HEK293 (cell line): ENCODE measurements around the gene SMAD7.

Source experiments
- KLF1 ChIP-seq: fragments of 450-650 bp; formaldehyde crosslinking; IDR thresholded peaks from 2 replicates; pipeline ENCODE4 v1.5.1; 2016; ENCODE audit warnings: missing biosample characterization, missing genetic modification characterization
- MYNN ChIP-seq: fragments of 450-650 bp; formaldehyde crosslinking; IDR thresholded peaks from 2 replicates; pipeline ENCODE4 v1.5.1; 2016; ENCODE audit warnings: missing biosample characterization, missing genetic modification characterization, borderline replicate concordance
- OVOL3 ChIP-seq: fragments of 450-650 bp; formaldehyde crosslinking; IDR thresholded peaks from 2 replicates; pipeline ENCODE4 v1.5.1; 2016; ENCODE audit warnings: missing biosample characterization, missing genetic modification characterization
- REPIN1 ChIP-seq: fragments of 450-650 bp; formaldehyde crosslinking; IDR thresholded peaks from 2 replicates; pipeline ENCODE4 v1.5.1; 2017; ENCODE audit warnings: missing biosample characterization, missing genetic modification characterization, low read depth
- SP2 ChIP-seq: fragments of 450-650 bp; formaldehyde crosslinking; IDR thresholded peaks from 2 replicates; pipeline ENCODE4 v1.5.1; 2016; ENCODE audit warnings: missing biosample characterization, missing genetic modification characterization
- ZBTB20 ChIP-seq: fragments of 450-650 bp; formaldehyde crosslinking; IDR thresholded peaks from 2 replicates; pipeline ENCODE4 v1.5.1; 2016; ENCODE audit warnings: missing biosample characterization, missing genetic modification characterization
- ZBTB21 ChIP-seq: fragments of 450-650 bp; formaldehyde crosslinking; IDR thresholded peaks from 2 replicates; pipeline ENCODE4 v1.5.1; 2017; ENCODE audit warnings: missing biosample characterization, missing genetic modification characterization
- ZFHX2 ChIP-seq: fragments of 450-650 bp; formaldehyde crosslinking; conservative IDR thresholded peaks from 2 replicates; pipeline ENCODE4 v1.5.1; 2016; ENCODE audit warnings: missing biosample characterization, missing genetic modification characterization
- ZFP37 ChIP-seq: fragments of 450-650 bp; formaldehyde crosslinking; IDR thresholded peaks from 2 replicates; pipeline ENCODE4 v1.5.1; 2016; ENCODE audit warnings: missing biosample characterization, missing genetic modification characterization
- ZNF132 ChIP-seq: fragments of 450-650 bp; formaldehyde crosslinking; IDR thresholded peaks from 2 replicates; pipeline ENCODE4 v1.5.1; 2017; ENCODE audit warnings: missing biosample characterization, missing genetic modification characterization, borderline replicate concordance
- ZNF138 ChIP-seq: fragments of 450-650 bp; formaldehyde crosslinking; IDR thresholded peaks from 2 replicates; pipeline ENCODE4 v1.5.1; 2016; ENCODE audit warnings: missing biosample characterization, missing genetic modification characterization, borderline replicate concordance
- ZNF211 ChIP-seq: fragments of 450-650 bp; formaldehyde crosslinking; IDR thresholded peaks from 2 replicates; pipeline ENCODE4 v1.5.1; 2016; ENCODE audit warnings: low read depth, missing biosample characterization, missing genetic modification characterization
- ZNF239 ChIP-seq: fragments of 450-650 bp; formaldehyde crosslinking; IDR thresholded peaks from 2 replicates; pipeline ENCODE4 v1.5.1; 2016; ENCODE audit warnings: missing biosample characterization, missing genetic modification characterization
- ZNF248 ChIP-seq: fragments of 450-650 bp; formaldehyde crosslinking; IDR thresholded peaks from 2 replicates; pipeline ENCODE4 v1.5.1; 2017; ENCODE audit warnings: missing biosample characterization, missing genetic modification characterization
- ZNF423 ChIP-seq: fragments of 450-650 bp; formaldehyde crosslinking; IDR thresholded peaks from 2 replicates; pipeline ENCODE4 v1.5.1; 2016; ENCODE audit warnings: missing biosample characterization, missing genetic modification characterization
- ZNF544 ChIP-seq: fragments of 450-650 bp; formaldehyde crosslinking; IDR thresholded peaks from 2 replicates; pipeline ENCODE4 v1.5.0; 2017; ENCODE audit warnings: missing biosample characterization, missing genetic modification characterization
- ZNF558 ChIP-seq: fragments of 450-650 bp; formaldehyde crosslinking; IDR thresholded peaks from 2 replicates; pipeline ENCODE4 v1.5.1; 2016; ENCODE audit warnings: missing biosample characterization, missing genetic modification characterization
- ZNF571 ChIP-seq: fragments of 450-650 bp; formaldehyde crosslinking; IDR thresholded peaks from 2 replicates; pipeline ENCODE4 v1.5.0; 2017; ENCODE audit warnings: missing biosample characterization, missing genetic modification characterization
- ZNF670 ChIP-seq: fragments of 450-650 bp; formaldehyde crosslinking; IDR thresholded peaks from 2 replicates; pipeline ENCODE4 v1.5.1; 2016; ENCODE audit warnings: missing biosample characterization, missing genetic modification characterization, low read depth
- ZNF701 ChIP-seq: fragments of 450-650 bp; formaldehyde crosslinking; IDR thresholded peaks from 2 replicates; pipeline ENCODE4 v1.5.1; 2016; ENCODE audit warnings: missing biosample characterization, missing genetic modification characterization
- ZNF76 ChIP-seq: fragments of 450-650 bp; formaldehyde crosslinking; IDR thresholded peaks from 2 replicates; pipeline ENCODE4; 2016; ENCODE audit warnings: low read depth, missing biosample characterization, missing genetic modification characterization, borderline replicate concordance
- ZNF791 ChIP-seq: fragments of 450-650 bp; formaldehyde crosslinking; IDR thresholded peaks from 2 replicates; pipeline ENCODE4 v1.5.1; 2016; ENCODE audit warnings: missing biosample characterization, missing genetic modification characterization
- ZNF830 ChIP-seq: fragments of 450-650 bp; IDR thresholded peaks from 2 replicates; pipeline ENCODE4 v1.5.0; 2018; ENCODE audit warnings: missing biosample characterization, missing genetic modification characterization, low read depth, mild to moderate bottlenecking, moderate library complexity
- ZNF843 ChIP-seq: fragments of 450-650 bp; formaldehyde crosslinking; IDR thresholded peaks from 2 replicates; pipeline ENCODE4 v1.5.1; 2016; ENCODE audit warnings: missing biosample characterization, missing genetic modification characterization
- ZSCAN16 ChIP-seq: fragments of 450-650 bp; formaldehyde crosslinking; IDR thresholded peaks from 2 replicates; pipeline ENCODE4 v1.5.1; 2016; ENCODE audit warnings: missing biosample characterization, missing genetic modification characterization
- ZSCAN30 ChIP-seq: fragments of 450-650 bp; IDR thresholded peaks from 2 replicates; pipeline ENCODE4 v1.5.1; 2018; ENCODE audit warnings: missing biosample characterization, mild to moderate bottlenecking, missing genetic modification characterization, moderate library complexity
- TF ChIP-seq, protein P1 (sequence below): fragments of 450-650 bp; formaldehyde crosslinking; IDR thresholded peaks from 2 replicates; pipeline ENCODE4 v1.5.1; 2016; ENCODE audit warnings: missing biosample characterization, missing genetic modification characterization
- TF ChIP-seq, protein P2 (sequence below): fragments of 450-650 bp; formaldehyde crosslinking; IDR thresholded peaks from 2 replicates; pipeline ENCODE4 v1.5.1; 2016; ENCODE audit warnings: missing biosample characterization, missing genetic modification characterization
- TF ChIP-seq, protein P3 (sequence below): fragments of 450-650 bp; formaldehyde crosslinking; IDR thresholded peaks from 2 replicates; pipeline ENCODE4 v1.5.1; 2016; ENCODE audit warnings: missing biosample characterization, missing genetic modification characterization, low read depth
- TF ChIP-seq, protein P4 (sequence below): fragments of 450-650 bp; formaldehyde crosslinking; IDR thresholded peaks from 2 replicates; pipeline ENCODE4 v1.5.1; 2016; ENCODE audit warnings: missing biosample characterization, missing genetic modification characterization

Gene SMAD7

DNA sequence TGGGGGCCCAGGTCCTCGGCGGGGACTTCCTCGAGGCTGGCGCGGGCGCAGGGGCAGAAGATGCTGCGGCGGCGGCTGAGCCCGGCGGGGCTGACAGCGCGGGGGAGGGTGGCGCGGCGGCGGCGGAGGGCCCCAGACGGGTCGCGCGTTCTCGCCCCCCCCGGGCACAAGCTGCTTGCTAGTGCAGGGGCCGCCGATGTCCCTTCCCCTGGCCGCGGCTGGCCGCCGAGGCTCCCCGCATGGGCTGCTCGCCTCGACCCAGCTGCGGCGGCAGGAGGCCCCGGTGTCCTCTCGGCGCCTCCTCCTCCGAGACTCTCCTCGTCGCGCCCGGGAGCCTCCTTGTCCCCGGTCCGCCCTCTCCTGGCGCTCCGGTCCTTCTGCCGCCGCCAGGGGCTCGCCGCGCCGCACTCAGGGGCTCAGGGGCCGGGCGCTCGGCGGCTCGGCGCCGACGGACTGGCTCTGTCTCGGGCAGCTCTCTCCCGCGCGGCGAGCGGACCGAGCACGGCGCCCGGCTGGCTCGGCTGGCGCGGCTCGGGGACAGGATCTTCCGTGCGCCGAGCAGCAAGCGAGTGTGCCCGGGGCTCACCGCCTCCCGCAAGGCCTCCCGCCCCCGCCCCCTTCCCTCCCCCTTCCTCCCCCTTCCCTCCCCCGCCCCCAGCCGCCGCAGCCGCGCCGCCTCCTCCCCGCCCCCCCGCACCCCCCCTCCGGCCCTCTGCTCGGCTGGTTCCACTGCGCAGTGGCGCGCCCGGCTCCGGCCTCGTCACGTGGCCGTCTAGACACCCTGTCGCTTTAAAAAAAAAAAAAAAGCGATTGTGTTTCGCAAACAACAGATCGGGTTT, 902 bp upstream of the SMAD7 start (continued):
- TF ChIP-seq, protein P1, sequence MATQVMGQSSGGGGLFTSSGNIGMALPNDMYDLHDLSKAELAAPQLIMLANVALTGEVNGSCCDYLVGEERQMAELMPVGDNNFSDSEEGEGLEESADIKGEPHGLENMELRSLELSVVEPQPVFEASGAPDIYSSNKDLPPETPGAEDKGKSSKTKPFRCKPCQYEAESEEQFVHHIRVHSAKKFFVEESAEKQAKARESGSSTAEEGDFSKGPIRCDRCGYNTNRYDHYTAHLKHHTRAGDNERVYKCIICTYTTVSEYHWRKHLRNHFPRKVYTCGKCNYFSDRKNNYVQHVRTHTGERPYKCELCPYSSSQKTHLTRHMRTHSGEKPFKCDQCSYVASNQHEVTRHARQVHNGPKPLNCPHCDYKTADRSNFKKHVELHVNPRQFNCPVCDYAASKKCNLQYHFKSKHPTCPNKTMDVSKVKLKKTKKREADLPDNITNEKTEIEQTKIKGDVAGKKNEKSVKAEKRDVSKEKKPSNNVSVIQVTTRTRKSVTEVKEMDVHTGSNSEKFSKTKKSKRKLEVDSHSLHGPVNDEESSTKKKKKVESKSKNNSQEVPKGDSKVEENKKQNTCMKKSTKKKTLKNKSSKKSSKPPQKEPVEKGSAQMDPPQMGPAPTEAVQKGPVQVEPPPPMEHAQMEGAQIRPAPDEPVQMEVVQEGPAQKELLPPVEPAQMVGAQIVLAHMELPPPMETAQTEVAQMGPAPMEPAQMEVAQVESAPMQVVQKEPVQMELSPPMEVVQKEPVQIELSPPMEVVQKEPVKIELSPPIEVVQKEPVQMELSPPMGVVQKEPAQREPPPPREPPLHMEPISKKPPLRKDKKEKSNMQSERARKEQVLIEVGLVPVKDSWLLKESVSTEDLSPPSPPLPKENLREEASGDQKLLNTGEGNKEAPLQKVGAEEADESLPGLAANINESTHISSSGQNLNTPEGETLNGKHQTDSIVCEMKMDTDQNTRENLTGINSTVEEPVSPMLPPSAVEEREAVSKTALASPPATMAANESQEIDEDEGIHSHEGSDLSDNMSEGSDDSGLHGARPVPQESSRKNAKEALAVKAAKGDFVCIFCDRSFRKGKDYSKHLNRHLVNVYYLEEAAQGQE, result no peak
- no peak for TF ChIP-seq ZNF830 (tag by site-specific recombination)
- no peak for TF ChIP-seq KLF1 (tag by site-specific recombination)
- 0 out of 2 replicates have a peak, but pooled peaks have one; percentile 14 for TF ChIP-seq SP2
- TF ChIP-seq ZFP37, result no peak
- no peak for TF ChIP-seq ZNF701 (tag by site-specific recombination)
- TF ChIP-seq ZNF132 (tag by site-specific recombination), result no peak
- TF ChIP-seq ZFHX2 (tag by site-specific recombination), result no peak; the same call in 1 of the 2 replicates
- no peak for TF ChIP-seq ZNF239 (tag by site-specific recombination)
- TF ChIP-seq ZNF571 (tag by site-specific recombination), result no peak
- TF ChIP-seq ZNF791 (tag by site-specific recombination), result no peak
- no peak for TF ChIP-seq ZNF843 (tag by site-specific recombination)
- TF ChIP-seq, protein P2, sequence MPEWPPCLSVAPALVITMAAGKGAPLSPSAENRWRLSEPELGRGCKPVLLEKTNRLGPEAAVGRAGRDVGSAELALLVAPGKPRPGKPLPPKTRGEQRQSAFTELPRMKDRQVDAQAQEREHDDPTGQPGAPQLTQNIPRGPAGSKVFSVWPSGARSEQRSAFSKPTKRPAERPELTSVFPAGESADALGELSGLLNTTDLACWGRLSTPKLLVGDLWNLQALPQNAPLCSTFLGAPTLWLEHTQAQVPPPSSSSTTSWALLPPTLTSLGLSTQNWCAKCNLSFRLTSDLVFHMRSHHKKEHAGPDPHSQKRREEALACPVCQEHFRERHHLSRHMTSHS (tag by site-specific recombination), result no peak
- no peak for TF ChIP-seq ZBTB21 (tag by site-specific recombination)
- TF ChIP-seq, protein P3, sequence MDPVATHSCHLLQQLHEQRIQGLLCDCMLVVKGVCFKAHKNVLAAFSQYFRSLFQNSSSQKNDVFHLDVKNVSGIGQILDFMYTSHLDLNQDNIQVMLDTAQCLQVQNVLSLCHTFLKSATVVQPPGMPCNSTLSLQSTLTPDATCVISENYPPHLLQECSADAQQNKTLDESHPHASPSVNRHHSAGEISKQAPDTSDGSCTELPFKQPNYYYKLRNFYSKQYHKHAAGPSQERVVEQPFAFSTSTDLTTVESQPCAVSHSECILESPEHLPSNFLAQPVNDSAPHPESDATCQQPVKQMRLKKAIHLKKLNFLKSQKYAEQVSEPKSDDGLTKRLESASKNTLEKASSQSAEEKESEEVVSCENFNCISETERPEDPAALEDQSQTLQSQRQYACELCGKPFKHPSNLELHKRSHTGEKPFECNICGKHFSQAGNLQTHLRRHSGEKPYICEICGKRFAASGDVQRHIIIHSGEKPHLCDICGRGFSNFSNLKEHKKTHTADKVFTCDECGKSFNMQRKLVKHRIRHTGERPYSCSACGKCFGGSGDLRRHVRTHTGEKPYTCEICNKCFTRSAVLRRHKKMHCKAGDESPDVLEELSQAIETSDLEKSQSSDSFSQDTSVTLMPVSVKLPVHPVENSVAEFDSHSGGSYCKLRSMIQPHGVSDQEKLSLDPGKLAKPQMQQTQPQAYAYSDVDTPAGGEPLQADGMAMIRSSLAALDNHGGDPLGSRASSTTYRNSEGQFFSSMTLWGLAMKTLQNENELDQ (tag by site-specific recombination), result no peak
- TF ChIP-seq ZNF670 (tag by site-specific recombination), result no peak
- TF ChIP-seq OVOL3 (tag by site-specific recombination), result no peak
- no peak for TF ChIP-seq ZNF423
- no peak for TF ChIP-seq MYNN (tag by site-specific recombination)
- TF ChIP-seq, protein P4, sequence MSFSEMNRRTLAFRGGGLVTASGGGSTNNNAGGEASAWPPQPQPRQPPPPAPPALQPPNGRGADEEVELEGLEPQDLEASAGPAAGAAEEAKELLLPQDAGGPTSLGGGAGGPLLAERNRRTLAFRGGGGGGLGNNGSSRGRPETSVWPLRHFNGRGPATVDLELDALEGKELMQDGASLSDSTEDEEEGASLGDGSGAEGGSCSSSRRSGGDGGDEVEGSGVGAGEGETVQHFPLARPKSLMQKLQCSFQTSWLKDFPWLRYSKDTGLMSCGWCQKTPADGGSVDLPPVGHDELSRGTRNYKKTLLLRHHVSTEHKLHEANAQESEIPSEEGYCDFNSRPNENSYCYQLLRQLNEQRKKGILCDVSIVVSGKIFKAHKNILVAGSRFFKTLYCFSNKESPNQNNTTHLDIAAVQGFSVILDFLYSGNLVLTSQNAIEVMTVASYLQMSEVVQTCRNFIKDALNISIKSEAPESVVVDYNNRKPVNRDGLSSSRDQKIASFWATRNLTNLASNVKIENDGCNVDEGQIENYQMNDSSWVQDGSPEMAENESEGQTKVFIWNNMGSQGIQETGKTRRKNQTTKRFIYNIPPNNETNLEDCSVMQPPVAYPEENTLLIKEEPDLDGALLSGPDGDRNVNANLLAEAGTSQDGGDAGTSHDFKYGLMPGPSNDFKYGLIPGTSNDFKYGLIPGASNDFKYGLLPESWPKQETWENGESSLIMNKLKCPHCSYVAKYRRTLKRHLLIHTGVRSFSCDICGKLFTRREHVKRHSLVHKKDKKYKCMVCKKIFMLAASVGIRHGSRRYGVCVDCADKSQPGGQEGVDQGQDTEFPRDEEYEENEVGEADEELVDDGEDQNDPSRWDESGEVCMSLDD (tag by site-specific recombination), result no peak
- TF ChIP-seq ZNF558 (tag by site-specific recombination), result no peak
- TF ChIP-seq ZNF138 (tag by site-specific recombination), result no peak
- TF ChIP-seq ZSCAN30 (tag by site-specific recombination), result peak; percentile 92
- TF ChIP-seq ZSCAN16, result no peak
- TF ChIP-seq ZNF544, result no peak
- no peak for TF ChIP-seq ZNF248 (tag by site-specific recombination)
- peak; percentile 83; the same call in 1 of the 2 replicates for TF ChIP-seq ZBTB20 (tag by site-specific recombination)
- TF ChIP-seq ZNF211 (tag by site-specific recombination), result no peak
- TF ChIP-seq REPIN1 (tag by site-specific recombination), result no peak
- no peak; the same call in 1 of the 2 replicates for TF ChIP-seq ZNF76 (tag by site-specific recombination)
